H1 (cell line): Measurements from ENCODE around the gene GIPC2. TPM values are rescaled to one million over a fixed set of nuclear protein-coding genes. Genes with fewer than 3 reads are reported as not detected.

Experiments used
- BCL11A ChIP-seq, 2 experiments: IDR thresholded peaks; one replicate each; pipeline ENCODE4 v1.6.1; 2011; ENCODE audit warnings: low read depth in 2 of 2, low read length in 2 of 2, mild to moderate bottlenecking in 2 of 2
- CEBPB ChIP-seq: IDR thresholded peaks from 2 replicates; pipeline ENCODE4 v1.6.1; 2012; ENCODE audit warnings: low read depth, low read length
- HDAC2 ChIP-seq, 2 experiments: fragments of 300-600 bp in 1 of 2; sonication (generic) in 1 of 2; IDR thresholded peaks; 2 replicates each; pipeline ENCODE4 v1.6.1; 2011 to 2012; ENCODE audit warnings: low read depth in 2 of 2, low read length in 2 of 2, mild to moderate bottlenecking in 2 of 2, moderate library complexity in 2 of 2, borderline replicate concordance in 1 of 2, inconsistent platforms in 1 of 2
- JUN ChIP-seq: IDR thresholded peaks from 2 replicates; pipeline ENCODE4 v1.6.1; 2011; ENCODE audit warnings: low read depth, mild to moderate bottlenecking, improper control_type of control experiment, low read length
- PHF8 ChIP-seq: fragments of 200-600 bp; sonication (generic); conservative IDR thresholded peaks from 2 replicates; pipeline ENCODE4 v1.7.1; 2012; ENCODE audit warnings: low read depth, mild to moderate bottlenecking, inconsistent platforms, low read length, moderate library complexity
- POLR2A ChIP-seq, 2 experiments: IDR thresholded peaks; 1 replicate in 1 of 2; 2 replicates in 1 of 2; pipeline ENCODE4 v1.6.1; 2011; ENCODE audit warnings: low read depth in 2 of 2, low read length in 2 of 2, mild to moderate bottlenecking in 2 of 2; ENCODE audit errors: control extremely low read depth in 1 of 2
- RAD21 ChIP-seq, 2 experiments: IDR thresholded peaks in 1 of 2; conservative IDR thresholded peaks in 1 of 2; 2 replicates each; pipeline ENCODE4 v1.6.1; 2011; ENCODE audit warnings: low read depth in 2 of 2, low read length in 2 of 2, improper control_type of control experiment in 1 of 2, inconsistent platforms in 1 of 2, mild to moderate bottlenecking in 1 of 2, moderate library complexity in 1 of 2
- SIN3A ChIP-seq, 2 experiments: IDR thresholded peaks in 1 of 2; conservative IDR thresholded peaks in 1 of 2; 2 replicates each; pipeline ENCODE4 v1.6.1; 2011 to 2012; ENCODE audit warnings: low read length in 2 of 2, improper control_type of control experiment in 1 of 2, low read depth in 1 of 2, mild to moderate bottlenecking in 1 of 2
- TAF1 ChIP-seq: IDR thresholded peaks from 2 replicates; pipeline ENCODE4 v1.6.1; 2011; ENCODE audit warnings: mild to moderate bottlenecking, low read depth, low read length
- polyA plus RNA-seq, 7 experiments: library from polyadenylated mRNA; depleted of rRNA in 3 of 7; stranded (reverse) in 5 of 7; unstranded in 2 of 7; fragments of >200 nt in 5 of 7; fragments of 200-250 nt in 2 of 7; gene quantifications; 1 replicate in 5 of 7; 2 replicates in 1 of 7; 4 replicates in 1 of 7; pipeline versions ENCODE4 v1.2.1 to v1.2.3, GENCODE V29; 2011 to 2013; ENCODE audit warnings: missing spikeins in 2 of 7, mixed read lengths in 2 of 7
- total RNA-seq: library from RNA; stranded (reverse); fragmentation: NEBNext Ultra II Directional; extraction: Animal tissue kit (Norgen Biotek cat#: 25700); gene quantifications from 2 replicates; pipeline ENCODE4 v1.2.1, GENCODE V29; 2021

The GIPC2 gene
- total and polyA plus RNA-seq, 2 of the 8 experiments (the other 6 are each of a cell fraction or from before 2014, with no cell fraction given) = 0.29 to 0.69 TPM

DNA sequence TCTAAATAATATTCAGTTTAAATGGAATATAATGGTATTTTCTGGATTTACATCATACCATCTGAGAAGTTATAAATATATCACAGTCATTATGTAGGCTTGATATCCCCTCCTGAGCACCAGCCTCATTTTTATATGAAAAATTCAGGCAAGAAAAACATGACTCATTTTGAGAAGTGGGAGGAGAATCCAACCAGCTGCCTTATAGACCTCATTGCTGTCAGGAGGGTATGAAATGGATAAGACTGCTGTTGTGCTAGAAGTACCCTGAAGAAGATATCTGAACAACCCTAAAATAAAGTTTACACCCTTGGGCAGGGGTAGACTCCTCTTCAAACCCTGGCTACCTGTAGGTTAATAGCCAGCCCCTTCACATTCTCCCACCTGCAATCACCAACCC lies 8.8 kb downstream of the GIPC2 start (continued):
- no peak for TF ChIP-seq CEBPB
- no peak for TF ChIP-seq RAD21 (IDR thresholded peaks at IDR 0.05 in 1 of 2, conservative IDR thresholded peaks at IDR 0.05 in 1 of 2; ENCODE audit: low read depth in 2 of 2, low read length in 2 of 2)
- TF ChIP-seq PHF8 = no peak
- no peak for TF ChIP-seq BCL11A (IDR thresholded peaks at IDR 0.05; ENCODE audit: low read depth in 2 of 2, low read length in 2 of 2)
- TF ChIP-seq JUN = no peak
- TF ChIP-seq HDAC2 (IDR thresholded peaks at IDR 0.05; ENCODE audit: borderline replicate concordance in 1 of 2, low read depth in 2 of 2, low read length in 2 of 2) = no peak
- TF ChIP-seq TAF1 = no peak
- TF ChIP-seq POLR2A (IDR thresholded peaks at IDR 0.05; ENCODE audit: control extremely low read depth in 1 of 2, low read depth in 2 of 2, low read length in 2 of 2) = no peak
- no peak for TF ChIP-seq SIN3A (conservative IDR thresholded peaks at IDR 0.05 in 1 of 2, IDR thresholded peaks at IDR 0.05 in 1 of 2; ENCODE audit: low read depth in 1 of 2, low read length in 2 of 2)
